HepG2 (cell line): Measurements from ENCODE around the gene CGNL1. TPM values are rescaled to one million over a fixed set of nuclear protein-coding genes. Genes with fewer than 3 reads are reported as not detected.

Experiments
- CBX1 ChIP-seq: IDR thresholded peaks from one replicate; pipeline ENCODE4 v1.6.1; 2016; ENCODE audit warnings: antibody characterized with exemption, low read depth
- DPF2 ChIP-seq: sonication (generic); formaldehyde crosslinking; IDR thresholded peaks from 2 replicates; pipeline ENCODE4 v1.4.0; 2020; ENCODE audit warnings: mild to moderate bottlenecking, low read depth, missing genetic modification reagents, borderline replicate concordance
- HOMEZ ChIP-seq: IDR thresholded peaks from 2 replicates; pipeline ENCODE4 v1.6.1; 2016; ENCODE audit warnings: low read depth
- KDM6A ChIP-seq: IDR thresholded peaks from 2 replicates; pipeline ENCODE4 v1.6.1; 2016; ENCODE audit warnings: low read depth
- NCOA2 ChIP-seq: sonication (generic); formaldehyde crosslinking; IDR thresholded peaks from 2 replicates; pipeline ENCODE4 v1.8.0; 2022; ENCODE audit warnings: inconsistent platforms
- RXRB ChIP-seq: IDR thresholded peaks from 2 replicates; pipeline ENCODE4 v1.6.1; 2016; ENCODE audit warnings: borderline replicate concordance, missing genetic modification reagents, missing compliant biosample characterization
- SAFB2 ChIP-seq: sonication (generic); formaldehyde crosslinking; IDR thresholded peaks from 2 replicates; pipeline ENCODE4 v1.5.1; 2020; ENCODE audit warnings: missing genetic modification reagents, low read depth, mild to moderate bottlenecking, borderline replicate concordance
- SNRNP70 ChIP-seq: fragments of 200-400 bp; formaldehyde crosslinking; IDR thresholded peaks from 2 replicates; pipeline ENCODE4 v1.6.1; 2017; ENCODE audit warnings: mild to moderate bottlenecking, low read depth, low read length, moderate library complexity
- SSRP1 ChIP-seq: IDR thresholded peaks from 2 replicates; pipeline ENCODE4 v1.6.1; 2016; ENCODE audit warnings: control low read depth
- TAF1 ChIP-seq: sonication (generic); formaldehyde crosslinking; IDR thresholded peaks from 2 replicates; pipeline ENCODE4 v1.4.0; 2020; ENCODE audit warnings: missing genetic modification reagents
- TARDBP ChIP-seq: sonication (generic); formaldehyde crosslinking; IDR thresholded peaks from 2 replicates; pipeline ENCODE4 v1.8.0; 2022; ENCODE audit warnings: mild to moderate bottlenecking, missing genetic modification reagents
- YEATS4 ChIP-seq: sonication (generic); formaldehyde crosslinking; IDR thresholded peaks from 2 replicates; pipeline ENCODE4 v1.4.0; 2020; ENCODE audit warnings: missing genetic modification reagents, borderline replicate concordance
- ZNF414 ChIP-seq: sonication (generic); formaldehyde crosslinking; IDR thresholded peaks from 2 replicates; pipeline ENCODE4 v1.5.0; 2020; ENCODE audit warnings: missing genetic modification reagents
- ZNF615 ChIP-seq: sonication (generic); formaldehyde crosslinking; IDR thresholded peaks from 2 replicates; pipeline ENCODE4 v1.5.0; 2020; ENCODE audit warnings: mild to moderate bottlenecking, missing genetic modification reagents, borderline replicate concordance
- polyA plus RNA-seq, 8 experiments: library from polyadenylated mRNA; depleted of rRNA in 3 of 8; stranded (reverse) in 7 of 8; unstranded in 1 of 8; fragments of >200 nt; fragmentation: Illumina TruSeq in 4 of 8; extraction: Trizol in 4 of 8; gene quantifications; 2 replicates each; pipeline versions ENCODE4 v1.2.1 to v1.2.3, GENCODE V29; 2011 to 2016; ENCODE audit warnings: low read depth in 4 of 8, missing spikeins in 1 of 8, mixed read lengths in 1 of 8; ENCODE audit not compliant: insufficient read depth in 1 of 8
- total RNA-seq, 5 experiments: library from RNA; depleted of rRNA; stranded (reverse); fragments of >200 nt; fragmentation: Illumina TruSeq; extraction: Trizol; gene quantifications; 2 replicates each; pipeline ENCODE4 v1.2.3, GENCODE V29; 2016; ENCODE audit warnings: low read depth in 1 of 5
- TF ChIP-seq, protein P1 (sequence below): sonication (generic); formaldehyde crosslinking; IDR thresholded peaks from 2 replicates; pipeline ENCODE4 v1.5.0; 2020; ENCODE audit warnings: mild to moderate bottlenecking, missing genetic modification reagents, borderline replicate concordance

CGNL1 gene
- total and polyA plus RNA-seq, 2 of the 13 experiments (the other 11 are each of a cell fraction or from before 2014, with no cell fraction given), result 5.6 to 15.6 TPM

DNA sequence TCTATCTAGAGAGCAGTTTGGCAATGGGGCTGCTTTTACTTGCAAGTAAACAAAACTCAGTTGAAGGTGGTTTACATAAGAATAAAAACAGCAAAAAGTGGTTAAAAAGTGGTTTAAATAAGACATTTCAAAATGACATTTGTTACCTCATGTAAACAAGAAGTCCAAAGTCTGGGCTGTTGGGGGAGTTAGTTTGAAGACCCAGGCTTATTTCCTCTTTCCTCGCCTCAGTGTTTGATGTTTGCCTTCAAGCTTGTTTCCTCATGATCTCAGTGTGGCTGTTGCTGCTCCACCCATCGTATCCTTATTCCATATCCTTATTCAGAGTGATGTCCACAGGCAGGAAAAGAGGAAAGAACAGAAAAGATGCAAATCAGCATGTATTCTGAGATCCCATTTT, 15.2 kb downstream of the CGNL1 start (continued):
- TF ChIP-seq, protein P1, sequence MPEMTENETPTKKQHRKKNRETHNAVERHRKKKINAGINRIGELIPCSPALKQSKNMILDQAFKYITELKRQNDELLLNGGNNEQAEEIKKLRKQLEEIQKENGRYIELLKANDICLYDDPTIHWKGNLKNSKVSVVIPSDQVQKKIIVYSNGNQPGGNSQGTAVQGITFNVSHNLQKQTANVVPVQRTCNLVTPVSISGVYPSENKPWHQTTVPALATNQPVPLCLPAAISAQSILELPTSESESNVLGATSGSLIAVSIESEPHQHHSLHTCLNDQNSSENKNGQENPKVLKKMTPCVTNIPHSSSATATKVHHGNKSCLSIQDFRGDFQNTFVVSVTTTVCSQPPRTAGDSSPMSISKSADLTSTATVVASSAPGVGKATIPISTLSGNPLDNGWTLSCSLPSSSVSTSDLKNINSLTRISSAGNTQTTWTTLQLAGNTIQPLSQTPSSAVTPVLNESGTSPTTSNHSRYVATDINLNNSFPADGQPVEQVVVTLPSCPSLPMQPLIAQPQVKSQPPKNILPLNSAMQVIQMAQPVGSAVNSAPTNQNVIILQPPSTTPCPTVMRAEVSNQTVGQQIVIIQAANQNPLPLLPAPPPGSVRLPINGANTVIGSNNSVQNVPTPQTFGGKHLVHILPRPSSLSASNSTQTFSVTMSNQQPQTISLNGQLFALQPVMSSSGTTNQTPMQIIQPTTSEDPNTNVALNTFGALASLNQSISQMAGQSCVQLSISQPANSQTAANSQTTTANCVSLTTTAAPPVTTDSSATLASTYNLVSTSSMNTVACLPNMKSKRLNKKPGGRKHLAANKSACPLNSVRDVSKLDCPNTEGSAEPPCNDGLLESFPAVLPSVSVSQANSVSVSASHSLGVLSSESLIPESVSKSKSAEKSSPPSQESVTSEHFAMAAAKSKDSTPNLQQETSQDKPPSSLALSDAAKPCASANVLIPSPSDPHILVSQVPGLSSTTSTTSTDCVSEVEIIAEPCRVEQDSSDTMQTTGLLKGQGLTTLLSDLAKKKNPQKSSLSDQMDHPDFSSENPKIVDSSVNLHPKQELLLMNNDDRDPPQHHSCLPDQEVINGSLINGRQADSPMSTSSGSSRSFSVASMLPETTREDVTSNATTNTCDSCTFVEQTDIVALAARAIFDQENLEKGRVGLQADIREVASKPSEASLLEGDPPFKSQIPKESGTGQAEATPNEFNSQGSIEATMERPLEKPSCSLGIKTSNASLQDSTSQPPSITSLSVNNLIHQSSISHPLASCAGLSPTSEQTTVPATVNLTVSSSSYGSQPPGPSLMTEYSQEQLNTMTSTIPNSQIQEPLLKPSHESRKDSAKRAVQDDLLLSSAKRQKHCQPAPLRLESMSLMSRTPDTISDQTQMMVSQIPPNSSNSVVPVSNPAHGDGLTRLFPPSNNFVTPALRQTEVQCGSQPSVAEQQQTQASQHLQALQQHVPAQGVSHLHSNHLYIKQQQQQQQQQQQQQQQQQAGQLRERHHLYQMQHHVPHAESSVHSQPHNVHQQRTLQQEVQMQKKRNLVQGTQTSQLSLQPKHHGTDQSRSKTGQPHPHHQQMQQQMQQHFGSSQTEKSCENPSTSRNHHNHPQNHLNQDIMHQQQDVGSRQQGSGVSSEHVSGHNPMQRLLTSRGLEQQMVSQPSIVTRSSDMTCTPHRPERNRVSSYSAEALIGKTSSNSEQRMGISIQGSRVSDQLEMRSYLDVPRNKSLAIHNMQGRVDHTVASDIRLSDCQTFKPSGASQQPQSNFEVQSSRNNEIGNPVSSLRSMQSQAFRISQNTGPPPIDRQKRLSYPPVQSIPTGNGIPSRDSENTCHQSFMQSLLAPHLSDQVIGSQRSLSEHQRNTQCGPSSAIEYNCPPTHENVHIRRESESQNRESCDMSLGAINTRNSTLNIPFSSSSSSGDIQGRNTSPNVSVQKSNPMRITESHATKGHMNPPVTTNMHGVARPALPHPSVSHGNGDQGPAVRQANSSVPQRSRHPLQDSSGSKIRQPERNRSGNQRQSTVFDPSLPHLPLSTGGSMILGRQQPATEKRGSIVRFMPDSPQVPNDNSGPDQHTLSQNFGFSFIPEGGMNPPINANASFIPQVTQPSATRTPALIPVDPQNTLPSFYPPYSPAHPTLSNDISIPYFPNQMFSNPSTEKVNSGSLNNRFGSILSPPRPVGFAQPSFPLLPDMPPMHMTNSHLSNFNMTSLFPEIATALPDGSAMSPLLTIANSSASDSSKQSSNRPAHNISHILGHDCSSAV (CRISPR knock-in tag), result no peak
- TF ChIP-seq NCOA2 (CRISPR knock-in tag), result peak; percentile 48; the same call in 1 of the 2 replicates
- 0 out of 2 replicates have a peak, but pooled peaks have one; percentile 29 for TF ChIP-seq DPF2 (CRISPR knock-in tag)
- no peak for TF ChIP-seq ZNF615
- TF ChIP-seq TARDBP, result no peak
- TF ChIP-seq ZNF414 (CRISPR knock-in tag), result no peak
- TF ChIP-seq SSRP1 (CRISPR knock-in tag), result no peak
- TF ChIP-seq TAF1 (CRISPR knock-in tag), result no peak
- no peak for TF ChIP-seq CBX1
- TF ChIP-seq RXRB, result peak; percentile 37; the same call in 1 of the 2 replicates
- TF ChIP-seq SAFB2 (CRISPR knock-in tag), result no peak
- TF ChIP-seq KDM6A (CRISPR knock-in tag), result no peak
- no peak for TF ChIP-seq HOMEZ (CRISPR knock-in tag)
- no peak for TF ChIP-seq SNRNP70
- TF ChIP-seq YEATS4, result no peak
